H1 (cell line): Measurements from ENCODE around the gene ARHGEF38. TPM values are rescaled to one million over a fixed set of nuclear protein-coding genes. Genes with fewer than 3 reads are reported as not detected.

Experiments used
- CTCF ChIA-PET: fragments of 300-600 bp; sonication (Branson Sonifier 250); formaldehyde crosslinking; loops from one replicate; lab custom pipeline; 2021; ENCODE audit not compliant: partially characterized antibody; lab: Charles Lee
- POLR2A ChIA-PET: fragments of 300-600 bp; sonication (Branson Sonifier 250); formaldehyde crosslinking; loops from one replicate; lab custom pipeline; 2021; ENCODE audit warnings: inconsistent platforms; ENCODE audit not compliant: partially characterized antibody; lab: Charles Lee
- DNase-seq, 2 experiments: peaks; one replicate each; pipeline versions ENCODE4 v3.0.0 to v3.0.0-alpha.2; 2010 to 2022; ENCODE audit warnings: low spot score in 2 of 2, low read depth in 1 of 2, mixed read lengths in 1 of 2
- FAIRE-seq: peaks from 2 replicates; lab custom pipeline; 2011; peaks lifted over from hg19 to GRCh38; lab: Jason Lieb, UNC
- H2AFZ ChIP-seq: 2 replicates; pipeline ENCODE4 v1.8.1; 2012; ENCODE audit warnings: low read length, inconsistent platforms
- H2AK5ac ChIP-seq: 2 replicates; pipeline ENCODE4 v1.6.1; 2013; ENCODE audit warnings: low read depth, low read length
- H2BK120ac ChIP-seq: replicated peaks from 2 replicates; pipeline ENCODE3; 2013; ENCODE audit warnings: low read depth, low read length, inconsistent platforms
- H2BK12ac ChIP-seq: 2 replicates; pipeline ENCODE4 v1.6.1; 2013; ENCODE audit warnings: low read depth, low read length
- H2BK15ac ChIP-seq: 2 replicates; pipeline ENCODE4 v1.6.1; 2013; ENCODE audit warnings: low read length
- H2BK20ac ChIP-seq: 2 replicates; pipeline ENCODE4 v1.6.1; 2013; ENCODE audit warnings: low read length
- H2BK5ac ChIP-seq: 2 replicates; pipeline ENCODE4 v1.6.1; 2013; ENCODE audit warnings: low read depth, low read length
- H3K14ac ChIP-seq: 2 replicates; pipeline ENCODE4 v1.6.1; 2013; ENCODE audit warnings: inconsistent platforms; ENCODE audit not compliant: insufficient read length
- H3K18ac ChIP-seq: 2 replicates; pipeline ENCODE4 v1.6.1; 2013; ENCODE audit warnings: low read length; ENCODE audit errors: extremely low read depth
- H3K23ac ChIP-seq: 2 replicates; pipeline ENCODE4 v1.6.1; 2013; ENCODE audit warnings: inconsistent platforms; ENCODE audit not compliant: insufficient read length
- H3K23me2 ChIP-seq: 2 replicates; pipeline ENCODE4 v1.6.1; 2013; ENCODE audit warnings: low read depth, low read length
- H3K27ac ChIP-seq: 2 replicates; pipeline ENCODE4 v1.6.1; 2011; ENCODE audit warnings: low read depth, low read length, inconsistent platforms
- H3K27me3 ChIP-seq, 4 experiments: replicated peaks in 1 of 4; 1 replicate in 1 of 4; 2 replicates in 3 of 4; pipeline versions ENCODE4 v1.6.1 to v1.8.1; 2011 to 2013; ENCODE audit warnings: low read length in 3 of 4, mild to moderate bottlenecking in 3 of 4, inconsistent platforms in 2 of 4, mixed read lengths in 2 of 4, moderate library complexity in 1 of 4; ENCODE audit not compliant: control insufficient read depth in 3 of 4, insufficient read depth in 3 of 4; ENCODE audit errors: extremely low read depth in 1 of 4
- H3K36me3 ChIP-seq, 4 experiments: 2 replicates each; pipeline versions ENCODE4 v1.6.1 to v1.8.1; 2011 to 2013; ENCODE audit warnings: mild to moderate bottlenecking in 4 of 4, low read length in 3 of 4, moderate library complexity in 2 of 4, control low read depth in 1 of 4, inconsistent platforms in 1 of 4; ENCODE audit not compliant: insufficient read depth in 4 of 4, control insufficient read depth in 2 of 4
- H3K4ac ChIP-seq: replicated peaks from 2 replicates; pipeline ENCODE3; 2013; ENCODE audit warnings: low read length, low read depth, mixed read lengths, inconsistent platforms; ENCODE audit not compliant: insufficient read length
- H3K4me1 ChIP-seq, 4 experiments: replicated peaks in 1 of 4; 1 replicate in 1 of 4; 2 replicates in 3 of 4; pipeline versions ENCODE4 v1.6.1 to v1.8.1; 2011 to 2013; ENCODE audit warnings: low read length in 3 of 4, inconsistent platforms in 2 of 4, mixed read lengths in 1 of 4; ENCODE audit not compliant: insufficient read depth in 4 of 4, control insufficient read depth in 3 of 4
- H3K4me2 ChIP-seq, 2 experiments: 2 replicates each; pipeline versions ENCODE4 v1.6.1 to v1.8.1; 2011 to 2013; ENCODE audit warnings: low read depth in 2 of 2, low read length in 2 of 2, control low read depth in 1 of 2, inconsistent platforms in 1 of 2, mild to moderate bottlenecking in 1 of 2; ENCODE audit not compliant: insufficient read depth in 1 of 2
- H3K4me3 ChIP-seq, 4 experiments: fragments of 200-600, 300-600 bp in 1 of 4; sonication (generic), shearing (Covaris generic), sonication (Bioruptor Twin) in 1 of 4; 2 replicates each; pipeline versions ENCODE4 v1.5.1 to v1.8.1; 2011 to 2016; ENCODE audit warnings: low read length in 4 of 4, low read depth in 3 of 4, control low read depth in 2 of 4, inconsistent platforms in 2 of 4, mild to moderate bottlenecking in 2 of 4, mixed read lengths in 1 of 4, moderate library complexity in 1 of 4; ENCODE audit not compliant: insufficient read depth in 2 of 4; ENCODE audit errors: extremely low read depth in 1 of 4
- H3K56ac ChIP-seq: replicated peaks from 2 replicates; pipeline ENCODE3; 2013; ENCODE audit warnings: low read depth, mild to moderate bottlenecking, mixed read lengths, low read length, inconsistent platforms; ENCODE audit not compliant: insufficient read length
- H3K79me1 ChIP-seq: 2 replicates; pipeline ENCODE4 v1.6.1; 2013; ENCODE audit warnings: low read depth, low read length, control low read depth
- H3K79me2 ChIP-seq, 2 experiments: 2 replicates each; pipeline versions ENCODE4 v1.6.1 to v1.8.1; 2012 to 2013; ENCODE audit warnings: low read length in 2 of 2, mild to moderate bottlenecking in 2 of 2, inconsistent platforms in 1 of 2; ENCODE audit not compliant: insufficient read depth in 2 of 2, control insufficient read depth in 1 of 2
- H3K9ac ChIP-seq, 4 experiments: replicated peaks in 1 of 4; 1 replicate in 1 of 4; 2 replicates in 3 of 4; pipeline versions ENCODE4 v1.6.1 to v1.8.1; 2011 to 2013; ENCODE audit warnings: low read depth in 3 of 4, low read length in 3 of 4, control low read depth in 2 of 4, mild to moderate bottlenecking in 2 of 4, moderate library complexity in 2 of 4, inconsistent platforms in 1 of 4; ENCODE audit errors: extremely low read depth in 1 of 4
- H3K9me3 ChIP-seq, 2 experiments: 2 replicates each; pipeline versions ENCODE4 v1.6.1 to v1.8.1; 2012 to 2013; ENCODE audit warnings: mild to moderate bottlenecking in 2 of 2, moderate library complexity in 2 of 2, control low read depth in 1 of 2, inconsistent platforms in 1 of 2, low read depth in 1 of 2, low read length in 1 of 2, mixed read lengths in 1 of 2; ENCODE audit not compliant: insufficient read depth in 2 of 2
- H4K20me1 ChIP-seq, 2 experiments: replicated peaks in 1 of 2; 2 replicates each; pipeline versions ENCODE3 to v1.8.1; 2011 to 2013; ENCODE audit warnings: inconsistent platforms in 2 of 2, low read length in 2 of 2, mild to moderate bottlenecking in 1 of 2; ENCODE audit not compliant: insufficient read depth in 2 of 2, control insufficient read depth in 1 of 2
- H4K5ac ChIP-seq: 2 replicates; pipeline ENCODE4 v1.6.1; 2013; ENCODE audit warnings: low read length, low read depth, mixed read lengths, inconsistent platforms; ENCODE audit not compliant: insufficient read length
- H4K8ac ChIP-seq: 2 replicates; pipeline ENCODE4 v1.8.0; 2013; ENCODE audit warnings: mild to moderate bottlenecking, moderate library complexity, low read length, inconsistent platforms; ENCODE audit not compliant: insufficient read depth; ENCODE audit errors: extremely low read depth
- H4K91ac ChIP-seq: replicated peaks from 2 replicates; pipeline ENCODE3; 2013; ENCODE audit warnings: low read length, mixed read lengths, inconsistent platforms; ENCODE audit not compliant: insufficient read length
- BACH1 ChIP-seq: IDR thresholded peaks from 2 replicates; pipeline ENCODE4 v1.6.1; 2012; ENCODE audit warnings: low read length, improper control_type of control experiment
- BRCA1 ChIP-seq: IDR thresholded peaks from 2 replicates; pipeline ENCODE4 v1.6.1; 2012; ENCODE audit warnings: low read depth, low read length, improper control_type of control experiment
- KDM1A ChIP-seq: fragments of 200-600, 300-600 bp; sonication (generic); IDR thresholded peaks from 2 replicates; pipeline ENCODE4 v1.7.1; 2016; ENCODE audit warnings: mild to moderate bottlenecking, low read length, borderline replicate concordance
- PHF8 ChIP-seq: fragments of 200-600 bp; sonication (generic); conservative IDR thresholded peaks from 2 replicates; pipeline ENCODE4 v1.7.1; 2012; ENCODE audit warnings: low read depth, mild to moderate bottlenecking, inconsistent platforms, low read length, moderate library complexity
- SIN3A ChIP-seq, 2 experiments: IDR thresholded peaks in 1 of 2; conservative IDR thresholded peaks in 1 of 2; 2 replicates each; pipeline ENCODE4 v1.6.1; 2011 to 2012; ENCODE audit warnings: low read length in 2 of 2, improper control_type of control experiment in 1 of 2, low read depth in 1 of 2, mild to moderate bottlenecking in 1 of 2
- TAF1 ChIP-seq: IDR thresholded peaks from 2 replicates; pipeline ENCODE4 v1.6.1; 2011; ENCODE audit warnings: mild to moderate bottlenecking, low read depth, low read length
- ZNF274 ChIP-seq: IDR thresholded peaks from 2 replicates; pipeline ENCODE4 v1.7.0; 2012; ENCODE audit warnings: low read length, borderline replicate concordance; ENCODE audit errors: extremely low read depth
- WGBS, 2 experiments: shearing (Covaris generic) in 1 of 2; methylation state at CpG; one replicate each; pipeline versions ENCODE4 v1.1.6 to v1.1.7; 2013 to 2015; ENCODE audit warnings: low lambda C conversion rate in 2 of 2, mixed read lengths in 2 of 2, inconsistent platforms in 1 of 2, low coverage in 1 of 2, missing lambda C conversion rate in 1 of 2; ENCODE audit not compliant: insufficient replicate concordance in 2 of 2, insufficient coverage in 1 of 2, insufficient read length in 1 of 2; ENCODE audit errors: extremely low coverage in 1 of 2, missing lambda C conversion rate in 1 of 2; 5-methylcytosine and 5-hydroxymethylcytosine counted together
- polyA plus RNA-seq, 7 experiments: library from polyadenylated mRNA; depleted of rRNA in 3 of 7; stranded (reverse) in 5 of 7; unstranded in 2 of 7; fragments of >200 nt in 5 of 7; fragments of 200-250 nt in 2 of 7; gene quantifications; 1 replicate in 5 of 7; 2 replicates in 1 of 7; 4 replicates in 1 of 7; pipeline versions ENCODE4 v1.2.1 to v1.2.3, GENCODE V29; 2011 to 2013; ENCODE audit warnings: missing spikeins in 2 of 7, mixed read lengths in 2 of 7
- total RNA-seq: library from RNA; stranded (reverse); fragmentation: NEBNext Ultra II Directional; extraction: Animal tissue kit (Norgen Biotek cat#: 25700); gene quantifications from 2 replicates; pipeline ENCODE4 v1.2.1, GENCODE V29; 2021
- TF ChIP-seq, protein P1 (sequence below): IDR thresholded peaks from 2 replicates; pipeline ENCODE4 v1.6.1; 2011; ENCODE audit warnings: low read length, improper control_type of control experiment

Gene ARHGEF38
- total and polyA plus RNA-seq, 2 of the 8 experiments (the other 6 are each of a cell fraction or from before 2014, with no cell fraction given) = not detected

DNA sequence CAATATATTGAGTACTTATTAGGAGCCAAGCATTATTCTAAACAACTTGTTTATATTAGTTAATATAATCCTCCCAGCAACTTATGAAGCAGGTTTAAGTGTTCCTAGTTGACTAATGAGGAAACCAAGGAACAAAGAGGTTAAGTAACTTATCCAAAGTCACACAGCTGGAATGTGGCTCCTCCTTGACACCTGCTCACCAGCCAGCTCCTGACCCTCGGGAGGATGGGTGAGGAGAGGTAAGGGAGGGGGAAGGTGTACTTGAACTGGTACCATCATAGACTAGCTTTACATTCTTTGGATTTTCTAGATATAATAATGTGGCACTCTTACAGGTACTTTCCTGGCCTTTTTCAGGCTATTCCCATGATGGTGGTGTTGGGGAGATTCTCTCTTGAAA lies 50.7 kb downstream of the ARHGEF38 start:
- 82% methylated on average over 1 of the region's 1 CpG; no CpG with 5 or more reads in 1 of the 2 experiments for WGBS, 2 experiments
- FAIRE-seq (no peak), DNase-seq (no peak)
- CTCF ChIA-PET = interaction anchor here (1.0 to 2.4 kb wide), 3 partner anchors 9 to 29 kb away, joined by 4 to 11 read pairs (median 6); no protein-coding TSS in a partner anchor
- H3K9me3 ChIP-seq = no peaks in the 10 kb centered on the region
- H3K4ac ChIP-seq = no peak overlapping the region
- no peaks in the 10 kb centered on the region for H3K4me1 ChIP-seq
- no peak overlapping the region for H2BK120ac ChIP-seq
- H3K79me1 ChIP-seq = no peaks in the 10 kb centered on the region
- H4K91ac ChIP-seq = no peak overlapping the region
- no peak overlapping the region for H3K23ac ChIP-seq
- H3K4me2 ChIP-seq = no peak overlapping the region
- H4K5ac ChIP-seq = no peak overlapping the region
- H2BK12ac ChIP-seq = no peak overlapping the region
- H2AFZ ChIP-seq = no peak overlapping the region
- H4K8ac ChIP-seq = no peak overlapping the region
- H3K36me3 ChIP-seq = no peaks in the 10 kb centered on the region
- H3K27me3 ChIP-seq = no peaks in the 10 kb centered on the region
- no peak overlapping the region for H3K27ac ChIP-seq
- H3K18ac ChIP-seq = no peak overlapping the region
- no peak overlapping the region for H2AK5ac ChIP-seq
- no peaks in the 10 kb centered on the region for H3K23me2 ChIP-seq
- no peak overlapping the region for H3K4me3 ChIP-seq
- H2BK15ac ChIP-seq = no peak overlapping the region
- H4K20me1 ChIP-seq = no peaks in the 10 kb centered on the region
- H2BK5ac ChIP-seq = no peak overlapping the region
- POLR2A ChIA-PET = no interaction called here
- no peaks in the 10 kb centered on the region for H3K79me2 ChIP-seq
- H3K9ac ChIP-seq = no peak overlapping the region
- H3K14ac ChIP-seq = no peak overlapping the region
- H3K56ac ChIP-seq = no peak overlapping the region
- H2BK20ac ChIP-seq = no peak overlapping the region
- TF ChIP-seq KDM1A = no peak
- no peak for TF ChIP-seq BACH1
- TF ChIP-seq BRCA1 = no peak
- TF ChIP-seq TAF1 = no peak
- TF ChIP-seq, protein P1, sequence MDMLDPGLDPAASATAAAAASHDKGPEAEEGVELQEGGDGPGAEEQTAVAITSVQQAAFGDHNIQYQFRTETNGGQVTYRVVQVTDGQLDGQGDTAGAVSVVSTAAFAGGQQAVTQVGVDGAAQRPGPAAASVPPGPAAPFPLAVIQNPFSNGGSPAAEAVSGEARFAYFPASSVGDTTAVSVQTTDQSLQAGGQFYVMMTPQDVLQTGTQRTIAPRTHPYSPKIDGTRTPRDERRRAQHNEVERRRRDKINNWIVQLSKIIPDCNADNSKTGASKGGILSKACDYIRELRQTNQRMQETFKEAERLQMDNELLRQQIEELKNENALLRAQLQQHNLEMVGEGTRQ = no peak
- TF ChIP-seq ZNF274 = no peak
- no peak for TF ChIP-seq SIN3A (conservative IDR thresholded peaks at IDR 0.05 in 1 of 2, IDR thresholded peaks at IDR 0.05 in 1 of 2; ENCODE audit: low read depth in 1 of 2, low read length in 2 of 2)
- no peak for TF ChIP-seq PHF8
